ENCODE results near the gene PTPRU. TPM values are rescaled to one million over a fixed set of nuclear protein-coding genes. Genes with fewer than 3 reads are reported as not detected.

Gene PTPRU
- total and polyA plus RNA-seq, 2 of the 8 experiments (the other 6 are each of a cell fraction or from before 2014, with no cell fraction given) = 33.8 to 41.8 TPM

DNA sequence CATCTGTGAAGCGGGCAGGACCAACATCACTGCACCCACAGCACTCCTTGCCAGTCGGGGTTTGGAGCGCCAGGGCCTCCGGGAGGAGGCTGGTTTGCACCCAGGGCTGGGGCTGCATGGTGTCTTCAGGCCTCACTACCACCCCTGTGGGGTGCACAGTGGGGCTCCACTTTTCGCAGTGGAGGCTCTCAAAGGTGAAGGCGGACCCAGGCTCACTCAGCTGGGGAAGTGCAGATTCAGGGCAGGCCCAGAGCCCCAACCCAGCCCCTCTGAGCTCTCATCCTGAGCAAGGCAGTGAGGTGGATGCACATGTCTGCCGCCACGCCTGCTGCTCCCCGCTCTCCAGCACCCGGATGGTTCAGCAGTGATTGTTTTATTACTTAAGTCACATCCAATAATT is 125.8 kb downstream of the PTPRU start:
- H3K9me3 ChIP-seq (ENCODE audit: insufficient read depth in 2 of 2, low read depth in 1 of 2, low read length in 1 of 2) = no peaks in the 10 kb centered on the region
- no peak overlapping the region for H3K27ac ChIP-seq (ENCODE audit: low read depth, low read length)
- no peak overlapping the region for H3K4ac ChIP-seq (replicated peaks; ENCODE audit: insufficient read length, low read depth, low read length)
- no peak overlapping the region for H3K56ac ChIP-seq (replicated peaks; ENCODE audit: insufficient read length, low read depth, low read length)
- H3K18ac ChIP-seq (ENCODE audit: extremely low read depth, low read length) = no peak overlapping the region
- H2AFZ ChIP-seq (ENCODE audit: low read length) = no peak overlapping the region
- H3K23me2 ChIP-seq (ENCODE audit: low read depth, low read length) = no peaks in the 10 kb centered on the region
- no peak overlapping the region for H2BK120ac ChIP-seq (replicated peaks; ENCODE audit: low read depth, low read length)
- H3K14ac ChIP-seq (ENCODE audit: insufficient read length) = no peak overlapping the region
- FAIRE-seq = no peak
- H2BK12ac ChIP-seq (ENCODE audit: low read depth, low read length) = peak overlapping the region; percentile 60; the same call in 1 of the 2 replicates
- H4K8ac ChIP-seq (ENCODE audit: extremely low read depth, insufficient read depth, low read length) = no peak overlapping the region
- TF ChIP-seq TAF1 (IDR thresholded peaks at IDR 0.05; ENCODE audit: low read depth, low read length) (no peak), BACH1 (IDR thresholded peaks at IDR 0.05; ENCODE audit: low read length) (no peak)
- no peak overlapping the region for H2BK15ac ChIP-seq (ENCODE audit: low read length)
- H3K4me2 ChIP-seq (ENCODE audit: insufficient read depth in 1 of 2, low read depth in 2 of 2, low read length in 2 of 2) = no peak overlapping the region
- no peak overlapping the region for H2AK5ac ChIP-seq (ENCODE audit: low read depth, low read length)
- H2BK5ac ChIP-seq (ENCODE audit: low read depth, low read length) = no peak overlapping the region
- H3K79me2 ChIP-seq (ENCODE audit: control insufficient read depth in 1 of 2, insufficient read depth in 2 of 2, low read length in 2 of 2) = no peaks in the 10 kb centered on the region
- ChIA-PET POLR2A (ENCODE audit: partially characterized antibody) (no interaction called here), CTCF (ENCODE audit: partially characterized antibody) (interaction anchor here (0.6 to 1.6 kb wide), 9 partner anchors 11 to 1350 kb away, joined by 3 to 5 read pairs (median 4); no protein-coding TSS in a partner anchor)
- no peaks in the 10 kb centered on the region for H3K27me3 ChIP-seq (replicated peaks in 1 of 4; ENCODE audit: control insufficient read depth in 3 of 4, extremely low read depth in 1 of 4, insufficient read depth in 3 of 4, low read length in 3 of 4)
- no peaks in the 10 kb centered on the region for H3K36me3 ChIP-seq (ENCODE audit: control insufficient read depth in 2 of 4, insufficient read depth in 4 of 4, low read length in 3 of 4)
- H3K4me3 ChIP-seq (ENCODE audit: extremely low read depth in 1 of 4, insufficient read depth in 2 of 4, low read depth in 3 of 4, low read length in 4 of 4) = no peak overlapping the region
- H4K91ac ChIP-seq (replicated peaks; ENCODE audit: insufficient read length, low read length) = no peak overlapping the region
- no peaks in the 10 kb centered on the region for H3K79me1 ChIP-seq (ENCODE audit: low read depth, low read length)
- no peak overlapping the region for H3K9ac ChIP-seq (replicated peaks in 1 of 4; ENCODE audit: extremely low read depth in 1 of 4, low read depth in 3 of 4, low read length in 3 of 4)
- H3K4me1 ChIP-seq (replicated peaks in 1 of 4; ENCODE audit: control insufficient read depth in 3 of 4, insufficient read depth in 4 of 4, low read length in 3 of 4) = peaks cover 0 to 3% (median 1%) of the 10 kb centered on the region in 4 experiments; a peak in 2 of 7 replicates
- H2BK20ac ChIP-seq (ENCODE audit: low read length) = no peak overlapping the region
- no peak overlapping the region for H4K5ac ChIP-seq (ENCODE audit: insufficient read length, low read depth, low read length)
- H4K20me1 ChIP-seq (replicated peaks in 1 of 2; ENCODE audit: control insufficient read depth in 1 of 2, insufficient read depth in 2 of 2, low read length in 2 of 2) = no peaks in the 10 kb centered on the region
- DNase-seq (ENCODE audit: low read depth in 1 of 2, low spot score in 2 of 2) = no peak
- 76% methylated on average over 10 of the region's 10 CpGs; no CpG with 5 or more reads in 1 of the 2 experiments for WGBS, 2 experiments (ENCODE audit: extremely low coverage in 1 of 2, insufficient coverage in 1 of 2, insufficient read length in 1 of 2, insufficient replicate concordance in 2 of 2, low coverage in 1 of 2, low lambda C conversion rate in 2 of 2, missing lambda C conversion rate in 1 of 2)
- H3K23ac ChIP-seq (ENCODE audit: insufficient read length) = no peak overlapping the region

Measured in H1 (cell line).